ENCODE measurements around the gene AMTN.

DNA sequence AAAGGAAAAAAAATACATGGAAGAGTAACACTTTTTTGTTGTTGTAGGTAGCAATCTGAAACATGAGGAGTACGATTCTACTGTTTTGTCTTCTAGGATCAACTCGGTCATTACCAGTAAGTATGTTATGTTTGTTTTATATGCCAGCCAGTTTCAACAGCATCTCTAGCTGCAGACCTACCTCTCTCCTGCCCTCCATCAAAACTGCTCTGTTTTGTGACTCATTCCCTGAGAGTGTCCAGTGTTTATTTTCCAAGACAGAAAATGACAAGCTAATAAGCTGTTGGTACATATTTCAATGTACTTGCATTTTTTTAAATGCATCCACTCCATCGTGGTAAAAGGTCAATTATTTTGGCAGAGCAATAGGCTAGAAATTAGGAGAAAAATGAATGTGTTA is 347 bp downstream of the AMTN start:
- TF ChIP-seq, protein P1, sequence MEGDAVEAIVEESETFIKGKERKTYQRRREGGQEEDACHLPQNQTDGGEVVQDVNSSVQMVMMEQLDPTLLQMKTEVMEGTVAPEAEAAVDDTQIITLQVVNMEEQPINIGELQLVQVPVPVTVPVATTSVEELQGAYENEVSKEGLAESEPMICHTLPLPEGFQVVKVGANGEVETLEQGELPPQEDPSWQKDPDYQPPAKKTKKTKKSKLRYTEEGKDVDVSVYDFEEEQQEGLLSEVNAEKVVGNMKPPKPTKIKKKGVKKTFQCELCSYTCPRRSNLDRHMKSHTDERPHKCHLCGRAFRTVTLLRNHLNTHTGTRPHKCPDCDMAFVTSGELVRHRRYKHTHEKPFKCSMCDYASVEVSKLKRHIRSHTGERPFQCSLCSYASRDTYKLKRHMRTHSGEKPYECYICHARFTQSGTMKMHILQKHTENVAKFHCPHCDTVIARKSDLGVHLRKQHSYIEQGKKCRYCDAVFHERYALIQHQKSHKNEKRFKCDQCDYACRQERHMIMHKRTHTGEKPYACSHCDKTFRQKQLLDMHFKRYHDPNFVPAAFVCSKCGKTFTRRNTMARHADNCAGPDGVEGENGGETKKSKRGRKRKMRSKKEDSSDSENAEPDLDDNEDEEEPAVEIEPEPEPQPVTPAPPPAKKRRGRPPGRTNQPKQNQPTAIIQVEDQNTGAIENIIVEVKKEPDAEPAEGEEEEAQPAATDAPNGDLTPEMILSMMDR (IDR thresholded peaks at IDR 0.05; ENCODE audit: insufficient read depth, low read depth, low read length): no peak
- no peak for TF ChIP-seq EZH2 (IDR thresholded peaks at IDR 0.05; ENCODE audit: insufficient read depth, low read length)
